Measurements from ENCODE around the gene MTRF1L. TPM values are rescaled to one million over a fixed set of nuclear protein-coding genes. Genes with fewer than 3 reads are reported as not detected.

Gene MTRF1L
- total and polyA plus RNA-seq, 2 of the 8 experiments (the other 6 are each of a cell fraction or from before 2014, with no cell fraction given): 4.5 to 26.5 TPM

DNA sequence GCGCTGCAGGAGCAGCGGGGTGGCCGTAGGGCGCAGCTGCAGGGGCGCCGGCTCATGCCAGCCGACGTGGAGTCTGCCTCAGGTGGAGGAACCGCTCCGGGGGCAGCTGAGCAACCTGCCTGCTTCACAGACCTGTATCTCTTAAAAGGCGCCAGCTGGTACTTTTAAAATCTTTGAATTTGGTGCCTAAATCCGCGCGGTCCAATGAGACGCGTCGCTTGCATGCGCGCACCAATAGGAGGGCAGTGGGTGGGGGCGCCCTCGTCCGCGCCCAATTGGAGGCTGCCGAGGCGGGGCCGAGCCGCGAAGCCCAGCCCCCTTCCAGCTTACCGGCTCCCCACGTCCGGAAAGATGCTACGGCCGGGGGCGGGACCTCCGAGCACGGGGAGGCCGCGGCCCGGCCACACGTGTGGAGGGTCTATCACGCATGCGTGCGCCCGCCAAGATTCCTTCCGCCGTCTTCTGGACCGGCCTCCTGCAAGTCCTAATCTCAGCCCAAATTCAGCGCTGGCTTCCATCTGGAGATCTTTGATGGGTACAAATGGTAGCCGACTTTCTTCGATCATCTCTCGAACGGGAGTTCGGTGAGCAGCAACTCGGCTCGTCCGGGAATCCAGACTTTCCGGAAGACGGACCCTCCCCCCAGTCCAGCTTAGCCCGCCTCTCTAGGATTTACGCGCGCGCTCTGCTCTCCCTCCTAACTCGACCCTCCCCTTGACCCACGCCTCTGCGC lies 19.4 kb downstream of the MTRF1L start, which contains the start of gene FBXO5 (continued):
- TF ChIP-seq, protein P1, sequence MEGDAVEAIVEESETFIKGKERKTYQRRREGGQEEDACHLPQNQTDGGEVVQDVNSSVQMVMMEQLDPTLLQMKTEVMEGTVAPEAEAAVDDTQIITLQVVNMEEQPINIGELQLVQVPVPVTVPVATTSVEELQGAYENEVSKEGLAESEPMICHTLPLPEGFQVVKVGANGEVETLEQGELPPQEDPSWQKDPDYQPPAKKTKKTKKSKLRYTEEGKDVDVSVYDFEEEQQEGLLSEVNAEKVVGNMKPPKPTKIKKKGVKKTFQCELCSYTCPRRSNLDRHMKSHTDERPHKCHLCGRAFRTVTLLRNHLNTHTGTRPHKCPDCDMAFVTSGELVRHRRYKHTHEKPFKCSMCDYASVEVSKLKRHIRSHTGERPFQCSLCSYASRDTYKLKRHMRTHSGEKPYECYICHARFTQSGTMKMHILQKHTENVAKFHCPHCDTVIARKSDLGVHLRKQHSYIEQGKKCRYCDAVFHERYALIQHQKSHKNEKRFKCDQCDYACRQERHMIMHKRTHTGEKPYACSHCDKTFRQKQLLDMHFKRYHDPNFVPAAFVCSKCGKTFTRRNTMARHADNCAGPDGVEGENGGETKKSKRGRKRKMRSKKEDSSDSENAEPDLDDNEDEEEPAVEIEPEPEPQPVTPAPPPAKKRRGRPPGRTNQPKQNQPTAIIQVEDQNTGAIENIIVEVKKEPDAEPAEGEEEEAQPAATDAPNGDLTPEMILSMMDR (IDR thresholded peaks at IDR 0.05; ENCODE audit: control extremely low read depth in 1 of 3, insufficient read depth in 1 of 3, low read depth in 1 of 3, low read length in 3 of 3): peak in 1 of 3 experiments; percentile 4; a peak in 1 of 4 replicates
- TF ChIP-seq NANOG (IDR thresholded peaks at IDR 0.05; ENCODE audit: insufficient read depth, low read depth, low read length, poor library complexity, severe bottlenecking) (no peak), SP2 (IDR thresholded peaks at IDR 0.05; ENCODE audit: low read length) (peak; percentile 48), JUN (IDR thresholded peaks at IDR 0.05; ENCODE audit: low read depth, low read length) (no peak), SIX5 (IDR thresholded peaks at IDR 0.05; ENCODE audit: low read depth, low read length) (no peak), CBX5 (IDR thresholded peaks at IDR 0.05; ENCODE audit: low read depth, low read length) (no peak), SIRT6 (IDR thresholded peaks at IDR 0.05; ENCODE audit: low read length) (no peak), RFX5 (IDR thresholded peaks at IDR 0.05; ENCODE audit: borderline replicate concordance, low read depth, low read length) (no peak), EP300 (IDR thresholded peaks at IDR 0.05; ENCODE audit: borderline replicate concordance in 1 of 2, low read depth in 2 of 2, low read length in 2 of 2) (no peak), YY1 (IDR thresholded peaks at IDR 0.05; ENCODE audit: low read depth, low read length) (no peak), BCL11A (IDR thresholded peaks at IDR 0.05; ENCODE audit: low read depth in 2 of 2, low read length in 2 of 2) (no peak), SUZ12 (IDR thresholded peaks at IDR 0.05; ENCODE audit: low read length) (no peak), ASH2L (IDR thresholded peaks at IDR 0.05; ENCODE audit: low read length) (no peak), POU5F1 (IDR thresholded peaks at IDR 0.05; ENCODE audit: low read depth, low read length) (no peak)
- TF ChIP-seq, protein P2, sequence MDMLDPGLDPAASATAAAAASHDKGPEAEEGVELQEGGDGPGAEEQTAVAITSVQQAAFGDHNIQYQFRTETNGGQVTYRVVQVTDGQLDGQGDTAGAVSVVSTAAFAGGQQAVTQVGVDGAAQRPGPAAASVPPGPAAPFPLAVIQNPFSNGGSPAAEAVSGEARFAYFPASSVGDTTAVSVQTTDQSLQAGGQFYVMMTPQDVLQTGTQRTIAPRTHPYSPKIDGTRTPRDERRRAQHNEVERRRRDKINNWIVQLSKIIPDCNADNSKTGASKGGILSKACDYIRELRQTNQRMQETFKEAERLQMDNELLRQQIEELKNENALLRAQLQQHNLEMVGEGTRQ (IDR thresholded peaks at IDR 0.05; ENCODE audit: low read length): no peak
- TF ChIP-seq, protein P3, sequence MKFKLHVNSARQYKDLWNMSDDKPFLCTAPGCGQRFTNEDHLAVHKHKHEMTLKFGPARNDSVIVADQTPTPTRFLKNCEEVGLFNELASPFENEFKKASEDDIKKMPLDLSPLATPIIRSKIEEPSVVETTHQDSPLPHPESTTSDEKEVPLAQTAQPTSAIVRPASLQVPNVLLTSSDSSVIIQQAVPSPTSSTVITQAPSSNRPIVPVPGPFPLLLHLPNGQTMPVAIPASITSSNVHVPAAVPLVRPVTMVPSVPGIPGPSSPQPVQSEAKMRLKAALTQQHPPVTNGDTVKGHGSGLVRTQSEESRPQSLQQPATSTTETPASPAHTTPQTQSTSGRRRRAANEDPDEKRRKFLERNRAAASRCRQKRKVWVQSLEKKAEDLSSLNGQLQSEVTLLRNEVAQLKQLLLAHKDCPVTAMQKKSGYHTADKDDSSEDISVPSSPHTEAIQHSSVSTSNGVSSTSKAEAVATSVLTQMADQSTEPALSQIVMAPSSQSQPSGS (IDR thresholded peaks at IDR 0.05; ENCODE audit: low read length): no peak

All from H1 (cell line).